SK-MEL-5 (cell line): Measurements from ENCODE around the gene RPTOR. TPM values are rescaled to one million over a fixed set of nuclear protein-coding genes. Genes with fewer than 3 reads are reported as not detected.
"Not testable (repeated sequence)": the region's sequence is repeated elsewhere in the genome, so short reads cannot be mapped to it uniquely, and the experiment has no call there.

ENCODE experiments used
- DNase-seq: peaks from one replicate; pipeline ENCODE4 v3.0.0-alpha.2; 2016; ENCODE audit warnings: low read depth, low spot score
- in situ Hi-C: cut with HindIII; loops from 2 replicates; pipeline ENCODE4 v1.10.0; 2016; ENCODE audit warnings: low sequenced_read_pairs, high pct_unique_total_duplicates, low pct_unique_long_range_greater_than_20kb
- polyA plus RNA-seq, 2 experiments: library from polyadenylated mRNA; depleted of rRNA; stranded (reverse); fragments of >200 nt; gene quantifications; 2 replicates each; pipeline ENCODE4 v1.2.3, GENCODE V29; 2015
- total RNA-seq: library from RNA; depleted of rRNA; stranded (reverse); fragments of >200 nt; shearing (Covaris generic); gene quantifications from 2 replicates; pipeline ENCODE4 v1.2.3, GENCODE V29; 2014; rRNA removed

RPTOR gene, protein sequence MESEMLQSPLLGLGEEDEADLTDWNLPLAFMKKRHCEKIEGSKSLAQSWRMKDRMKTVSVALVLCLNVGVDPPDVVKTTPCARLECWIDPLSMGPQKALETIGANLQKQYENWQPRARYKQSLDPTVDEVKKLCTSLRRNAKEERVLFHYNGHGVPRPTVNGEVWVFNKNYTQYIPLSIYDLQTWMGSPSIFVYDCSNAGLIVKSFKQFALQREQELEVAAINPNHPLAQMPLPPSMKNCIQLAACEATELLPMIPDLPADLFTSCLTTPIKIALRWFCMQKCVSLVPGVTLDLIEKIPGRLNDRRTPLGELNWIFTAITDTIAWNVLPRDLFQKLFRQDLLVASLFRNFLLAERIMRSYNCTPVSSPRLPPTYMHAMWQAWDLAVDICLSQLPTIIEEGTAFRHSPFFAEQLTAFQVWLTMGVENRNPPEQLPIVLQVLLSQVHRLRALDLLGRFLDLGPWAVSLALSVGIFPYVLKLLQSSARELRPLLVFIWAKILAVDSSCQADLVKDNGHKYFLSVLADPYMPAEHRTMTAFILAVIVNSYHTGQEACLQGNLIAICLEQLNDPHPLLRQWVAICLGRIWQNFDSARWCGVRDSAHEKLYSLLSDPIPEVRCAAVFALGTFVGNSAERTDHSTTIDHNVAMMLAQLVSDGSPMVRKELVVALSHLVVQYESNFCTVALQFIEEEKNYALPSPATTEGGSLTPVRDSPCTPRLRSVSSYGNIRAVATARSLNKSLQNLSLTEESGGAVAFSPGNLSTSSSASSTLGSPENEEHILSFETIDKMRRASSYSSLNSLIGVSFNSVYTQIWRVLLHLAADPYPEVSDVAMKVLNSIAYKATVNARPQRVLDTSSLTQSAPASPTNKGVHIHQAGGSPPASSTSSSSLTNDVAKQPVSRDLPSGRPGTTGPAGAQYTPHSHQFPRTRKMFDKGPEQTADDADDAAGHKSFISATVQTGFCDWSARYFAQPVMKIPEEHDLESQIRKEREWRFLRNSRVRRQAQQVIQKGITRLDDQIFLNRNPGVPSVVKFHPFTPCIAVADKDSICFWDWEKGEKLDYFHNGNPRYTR (N-terminal part only)
- total RNA-seq = 27.3 and 28.6 TPM in 2 replicates
- polyA plus RNA-seq (2015; cell fraction: cytosol; rRNA removed) = 76.5 and 91.9 TPM in 2 replicates
- polyA plus RNA-seq (2015; cell fraction: nucleus; rRNA removed) = 29.6 and 35.2 TPM in 2 replicates

- DNase-seq = peak; percentile 98
- in situ Hi-C loops = loop anchor here (25.0 kb wide), 1 partner anchor 108 kb away; no protein-coding TSS in a partner anchor
Measured at GRCh38 chr17:80544655-80545498, at the start of gene RPTOR. TSS of gene RPTOR (plus strand) at chr17:80544838. CDS start at chr17:80545630, 792 bp downstream.

- in situ Hi-C loops = no loop called here
- no peak for DNase-seq
Measured at GRCh38 chr17:80497726-80498241, 46.9 kb upstream of the RPTOR start.

DNA sequence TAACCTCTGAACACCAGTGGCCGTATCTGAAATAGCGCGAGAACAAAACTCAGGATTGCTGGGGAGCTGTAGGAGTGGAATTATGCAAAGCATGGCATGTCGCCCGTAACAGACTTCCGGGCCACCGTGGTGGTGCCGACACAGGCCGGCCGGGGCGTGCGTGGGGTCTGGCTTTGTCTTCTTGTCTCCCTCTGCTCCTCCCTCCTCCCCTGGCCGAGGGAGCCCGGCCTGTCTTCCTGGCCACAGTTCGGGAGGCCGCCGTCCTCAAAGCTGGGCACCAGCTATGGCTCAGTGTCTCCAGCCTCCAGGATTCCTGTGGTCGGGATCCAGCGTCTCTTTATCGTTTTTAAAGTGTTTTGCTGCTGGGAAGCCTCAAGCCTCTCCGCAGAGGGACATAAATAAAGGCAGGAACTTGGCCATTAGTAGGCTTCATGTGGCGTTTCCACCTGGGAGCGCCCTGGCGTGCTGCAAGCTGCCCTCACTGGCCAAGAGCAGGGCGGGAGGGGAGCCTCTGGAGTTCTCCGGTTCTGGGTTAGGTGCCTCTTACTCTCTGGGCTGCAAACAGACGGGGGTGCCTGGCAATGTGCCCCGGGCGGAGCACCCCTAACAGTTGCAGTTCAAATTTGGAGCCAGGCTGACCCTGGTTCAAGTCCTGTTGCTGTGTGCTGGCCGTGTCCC lies 46.3 kb upstream of the RPTOR start:
- in situ Hi-C loops = no loop called here
- no peak for DNase-seq

- DNase-seq = no peak
- in situ Hi-C loops = no loop called here
Measured at GRCh38 chr17:80498920-80499410, 45.7 kb upstream of the RPTOR start.

DNA sequence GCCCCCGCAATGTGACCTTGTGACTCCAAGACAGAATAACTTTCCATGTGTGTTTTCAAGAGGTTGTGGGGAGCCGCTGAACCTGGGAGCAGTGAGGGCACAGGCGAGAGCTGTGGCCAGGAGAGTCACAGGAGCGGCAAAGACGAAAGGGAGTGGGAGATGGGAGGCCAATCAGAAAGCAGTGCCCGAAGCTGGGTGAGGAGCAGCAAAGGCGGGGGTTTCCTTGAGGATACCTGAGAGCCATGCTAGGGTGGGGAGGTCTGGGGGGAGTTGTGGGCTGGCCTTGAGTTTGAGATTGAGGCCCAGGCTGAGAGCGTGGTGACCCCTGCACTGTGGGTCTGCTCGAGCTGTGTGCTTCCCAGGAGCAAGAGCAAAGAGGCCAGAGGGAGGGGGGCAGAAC lies 45.1 kb upstream of the RPTOR start:
- in situ Hi-C loops = no loop called here

DNA sequence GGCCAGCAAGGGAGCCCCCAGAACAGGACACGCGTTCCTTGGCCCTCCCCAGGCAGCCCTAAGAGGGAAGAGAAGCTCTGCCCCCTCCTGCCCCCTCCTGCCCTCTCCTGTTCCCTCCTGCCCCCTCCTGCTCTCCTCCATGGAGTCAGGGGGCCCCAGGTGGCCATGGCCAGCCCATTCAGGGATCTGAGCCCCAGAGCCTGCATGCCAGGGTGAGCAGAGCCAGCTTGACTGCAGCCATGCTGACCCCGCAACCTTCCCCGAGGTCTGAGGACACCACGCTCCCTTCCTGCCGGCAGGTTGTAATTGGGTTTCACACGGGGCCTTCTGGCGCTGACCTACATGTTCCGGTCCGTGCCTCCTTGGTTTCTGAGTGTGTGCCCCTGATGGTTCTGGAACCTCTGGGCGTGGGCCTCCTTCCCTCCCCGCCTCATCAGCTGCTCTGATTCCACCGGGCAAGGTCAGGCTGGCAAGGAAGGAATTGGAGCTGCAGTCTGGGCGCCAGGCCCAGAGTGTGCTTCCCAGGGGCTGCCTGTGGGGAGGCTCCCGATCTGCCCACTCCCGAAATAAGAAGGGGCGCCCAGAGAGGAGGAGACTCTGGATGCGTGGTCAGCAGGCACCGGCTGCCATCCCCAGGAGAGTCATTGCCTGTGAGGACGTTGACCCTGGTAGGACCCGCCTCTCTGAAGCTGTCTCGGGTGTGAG lies 44.5 kb upstream of the RPTOR start:
- in situ Hi-C loops = no loop called here
- DNase-seq = no peak

More for the DNA sequence above, 45.1 kb upstream of the RPTOR start:
- no peak for DNase-seq

DNA sequence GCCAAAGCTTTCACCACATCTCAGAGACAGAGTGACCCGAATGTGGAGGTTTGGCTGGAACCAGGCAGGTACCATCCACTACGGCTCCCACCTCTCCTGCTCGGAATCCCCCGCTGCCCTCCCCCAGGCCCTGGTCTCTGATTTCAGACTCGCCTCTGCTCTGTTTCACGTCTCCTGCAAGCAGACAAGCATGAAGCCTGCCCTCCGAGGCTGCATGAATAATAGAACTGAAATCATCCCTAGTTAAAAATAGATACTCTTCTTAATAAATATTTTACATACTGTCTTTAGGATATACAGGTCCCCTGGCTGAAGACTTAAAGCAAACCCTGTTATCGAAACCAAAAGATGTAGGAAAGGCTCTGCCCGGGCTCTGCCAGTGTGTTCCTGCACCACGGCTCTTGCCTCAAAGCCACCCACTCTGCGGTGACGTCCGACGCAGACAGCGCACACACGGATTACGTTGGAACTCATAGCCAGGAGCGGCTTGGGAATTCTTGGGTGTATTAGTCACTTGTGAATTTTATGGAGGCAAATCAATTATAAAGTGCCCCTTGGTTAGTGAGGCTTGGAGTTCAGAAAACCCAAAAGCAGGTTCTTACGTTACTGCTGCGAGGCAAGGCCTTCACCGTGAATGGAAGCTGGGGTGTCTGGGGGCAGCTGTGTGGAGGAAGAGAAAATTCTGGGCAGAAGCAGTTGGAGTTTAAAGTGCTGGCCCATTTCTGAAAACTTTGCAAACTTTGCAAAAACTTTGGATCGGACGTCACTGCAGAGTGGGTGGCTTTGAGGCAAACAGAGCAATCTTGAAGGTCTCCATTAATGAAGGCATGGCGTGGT lies 42.7 kb upstream of the RPTOR start:
- DNase-seq = peak; percentile 71

GRCh38 chr17:80502578-80502877 lies 42.1 kb upstream of the RPTOR start:
- no peak for DNase-seq
- in situ Hi-C loops = no loop called here

More for the DNA sequence above, 42.7 kb upstream of the RPTOR start:
- in situ Hi-C loops = no loop called here

DNA sequence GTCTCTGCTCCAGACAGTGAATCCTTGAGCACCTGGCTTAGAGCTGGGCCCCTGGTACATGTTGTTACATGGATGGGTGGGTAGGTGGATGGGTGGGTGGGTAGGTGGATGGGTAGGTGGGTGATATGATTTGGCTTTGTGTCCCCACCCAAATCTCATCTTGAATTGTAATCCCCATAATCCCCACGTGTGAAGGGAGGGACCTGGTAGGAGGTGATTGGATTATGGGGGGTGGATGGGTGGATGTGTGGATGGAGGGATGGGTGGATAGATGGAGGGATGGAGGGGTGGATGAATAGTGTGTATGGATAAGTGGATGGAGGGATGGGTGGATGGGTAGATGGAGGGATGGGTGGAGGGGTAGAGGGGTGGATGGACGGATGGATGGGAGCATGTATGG lies 41.6 kb upstream of the RPTOR start:
- in situ Hi-C loops = no loop called here
- DNase-seq = no peak

GRCh38 chr17:80503921-80504320 lies 40.7 kb upstream of the RPTOR start:
- in situ Hi-C loops = no loop called here

GRCh38 chr17:80504686-80505413 lies 39.8 kb upstream of the RPTOR start:
- DNase-seq = peak; percentile 51
- in situ Hi-C loops = no loop called here

More at GRCh38 chr17:80503921-80504320, 40.7 kb upstream of the RPTOR start:
- DNase-seq = no peak

- in situ Hi-C loops, DNase-seq: not testable (repeated sequence)
Measured at GRCh38 chr17:80507177-80507576, 37.5 kb upstream of the RPTOR start.

GRCh38 chr17:80507965-80508364 lies 36.7 kb upstream of the RPTOR start:
- in situ Hi-C loops = no loop called here
- no peak for DNase-seq

DNA sequence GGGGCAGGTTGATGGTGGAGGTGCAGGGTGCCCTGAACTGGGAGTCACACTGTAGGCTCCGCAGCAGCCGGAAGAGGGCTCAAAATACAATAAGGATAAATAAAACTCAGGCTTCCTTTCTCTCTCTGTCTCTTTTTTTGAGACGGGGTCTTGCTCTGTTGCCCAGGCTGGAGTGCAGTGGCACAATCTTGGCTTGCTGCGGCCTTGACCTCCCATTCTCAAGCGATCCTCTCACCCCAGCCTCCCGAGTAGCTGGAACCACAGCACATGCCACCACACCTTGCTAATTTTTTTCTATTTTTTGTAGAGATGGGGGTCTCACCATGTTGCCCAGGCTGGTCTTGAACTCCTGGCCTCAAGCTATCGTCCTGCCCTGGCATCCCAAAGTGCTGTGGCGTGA lies 35.3 kb upstream of the RPTOR start:
- in situ Hi-C loops = no loop called here
- DNase-seq = no peak
